Vagina (tissue), 2 donors: ENCODE results near the gene CREBL2.

Source experiments
- POLR2AphosphoS5 ChIP-seq, 2 donors: sonication (generic); formaldehyde crosslinking; IDR thresholded peaks; one replicate each; pipeline ENCODE4 v1.9.0; 2017; ENCODE audit warnings: antibody characterized with exemption in 2 of 2, mild to moderate bottlenecking in 2 of 2, low read depth in 1 of 2; ENCODE audit not compliant: insufficient read depth in 1 of 2
- TF ChIP-seq, protein P1 (sequence below), 3 experiments: fragments of 450-650 bp in 2 of 3; fragments of 200-600 bp in 1 of 3; sonication (generic) in 1 of 3; IDR thresholded peaks; one replicate each; pipeline ENCODE4 v1.5.1; 2017 to 2019; ENCODE audit warnings: antibody characterized with exemption in 3 of 3, mild to moderate bottlenecking in 2 of 3, moderate library complexity in 2 of 3

DNA sequence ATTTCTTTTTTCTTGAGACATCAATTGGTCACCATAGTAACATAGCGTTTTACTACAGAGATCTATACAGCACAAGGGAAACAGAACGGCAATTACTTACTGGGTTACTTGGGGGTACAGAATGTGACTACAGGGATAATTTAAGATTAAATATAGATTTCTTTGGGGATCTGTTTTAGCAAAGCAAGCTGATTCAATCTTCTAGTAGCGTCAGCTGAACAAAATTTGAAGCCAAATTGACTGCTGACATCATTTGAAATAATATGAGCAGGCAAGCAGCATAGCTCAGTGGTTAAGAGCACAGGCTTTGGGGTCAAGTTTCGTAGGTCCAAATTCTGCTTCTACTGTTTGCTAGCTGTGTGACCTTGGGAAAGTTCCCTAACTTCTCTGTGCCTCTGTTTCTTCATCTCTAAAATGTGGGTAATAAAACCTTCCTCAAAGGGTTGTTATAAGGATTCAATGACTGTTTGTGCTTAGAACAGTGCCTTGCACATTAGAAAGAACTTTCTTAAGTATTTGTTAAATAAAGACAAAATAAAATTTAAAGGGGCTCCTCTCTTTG lies 71.5 kb downstream of the CREBL2 start:
- TF ChIP-seq, protein P1, sequence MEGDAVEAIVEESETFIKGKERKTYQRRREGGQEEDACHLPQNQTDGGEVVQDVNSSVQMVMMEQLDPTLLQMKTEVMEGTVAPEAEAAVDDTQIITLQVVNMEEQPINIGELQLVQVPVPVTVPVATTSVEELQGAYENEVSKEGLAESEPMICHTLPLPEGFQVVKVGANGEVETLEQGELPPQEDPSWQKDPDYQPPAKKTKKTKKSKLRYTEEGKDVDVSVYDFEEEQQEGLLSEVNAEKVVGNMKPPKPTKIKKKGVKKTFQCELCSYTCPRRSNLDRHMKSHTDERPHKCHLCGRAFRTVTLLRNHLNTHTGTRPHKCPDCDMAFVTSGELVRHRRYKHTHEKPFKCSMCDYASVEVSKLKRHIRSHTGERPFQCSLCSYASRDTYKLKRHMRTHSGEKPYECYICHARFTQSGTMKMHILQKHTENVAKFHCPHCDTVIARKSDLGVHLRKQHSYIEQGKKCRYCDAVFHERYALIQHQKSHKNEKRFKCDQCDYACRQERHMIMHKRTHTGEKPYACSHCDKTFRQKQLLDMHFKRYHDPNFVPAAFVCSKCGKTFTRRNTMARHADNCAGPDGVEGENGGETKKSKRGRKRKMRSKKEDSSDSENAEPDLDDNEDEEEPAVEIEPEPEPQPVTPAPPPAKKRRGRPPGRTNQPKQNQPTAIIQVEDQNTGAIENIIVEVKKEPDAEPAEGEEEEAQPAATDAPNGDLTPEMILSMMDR (IDR thresholded peaks at IDR 0.05) = no peak
- TF ChIP-seq POLR2AphosphoS5 (IDR thresholded peaks at IDR 0.05; ENCODE audit: insufficient read depth in 1 of 2, low read depth in 1 of 2) = no peak
